ENCODE results near the gene A1CF.

- TF ChIP-seq, protein P1, sequence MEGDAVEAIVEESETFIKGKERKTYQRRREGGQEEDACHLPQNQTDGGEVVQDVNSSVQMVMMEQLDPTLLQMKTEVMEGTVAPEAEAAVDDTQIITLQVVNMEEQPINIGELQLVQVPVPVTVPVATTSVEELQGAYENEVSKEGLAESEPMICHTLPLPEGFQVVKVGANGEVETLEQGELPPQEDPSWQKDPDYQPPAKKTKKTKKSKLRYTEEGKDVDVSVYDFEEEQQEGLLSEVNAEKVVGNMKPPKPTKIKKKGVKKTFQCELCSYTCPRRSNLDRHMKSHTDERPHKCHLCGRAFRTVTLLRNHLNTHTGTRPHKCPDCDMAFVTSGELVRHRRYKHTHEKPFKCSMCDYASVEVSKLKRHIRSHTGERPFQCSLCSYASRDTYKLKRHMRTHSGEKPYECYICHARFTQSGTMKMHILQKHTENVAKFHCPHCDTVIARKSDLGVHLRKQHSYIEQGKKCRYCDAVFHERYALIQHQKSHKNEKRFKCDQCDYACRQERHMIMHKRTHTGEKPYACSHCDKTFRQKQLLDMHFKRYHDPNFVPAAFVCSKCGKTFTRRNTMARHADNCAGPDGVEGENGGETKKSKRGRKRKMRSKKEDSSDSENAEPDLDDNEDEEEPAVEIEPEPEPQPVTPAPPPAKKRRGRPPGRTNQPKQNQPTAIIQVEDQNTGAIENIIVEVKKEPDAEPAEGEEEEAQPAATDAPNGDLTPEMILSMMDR (IDR thresholded peaks at IDR 0.05), result no peak
- no peak for TF ChIP-seq POLR2A (IDR thresholded peaks at IDR 0.05)
These were observed 32.1 kb upstream of the A1CF start for GRCh38 chr10:50917486-50917885.
